ENCODE data around the gene ZNF431.
"Not testable (repeated sequence)": the region's sequence is repeated elsewhere in the genome, so short reads cannot be mapped to it uniquely, and the experiment has no call there.

ZNF431 gene

DNA sequence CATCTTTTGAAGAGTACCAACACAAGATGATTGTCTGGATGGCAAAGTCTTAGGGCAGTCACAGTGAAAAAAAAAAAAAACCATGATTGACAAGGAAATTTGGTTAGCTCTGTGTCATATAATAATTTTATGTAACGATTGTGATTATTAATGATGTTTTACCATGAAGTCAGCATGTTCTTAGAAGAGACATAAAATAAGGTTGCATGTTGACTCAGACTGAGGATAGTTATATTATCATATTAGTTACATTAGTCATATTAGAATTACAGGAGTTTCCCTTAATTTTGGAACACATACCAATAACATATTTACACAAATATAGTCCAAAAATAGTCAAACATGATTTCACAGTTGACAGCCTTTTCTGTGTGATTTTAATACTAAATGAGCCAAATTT, 5.7 kb downstream of the ZNF431 start:
- no peak for DNase-seq (ENCODE audit: low spot score)

DNA sequence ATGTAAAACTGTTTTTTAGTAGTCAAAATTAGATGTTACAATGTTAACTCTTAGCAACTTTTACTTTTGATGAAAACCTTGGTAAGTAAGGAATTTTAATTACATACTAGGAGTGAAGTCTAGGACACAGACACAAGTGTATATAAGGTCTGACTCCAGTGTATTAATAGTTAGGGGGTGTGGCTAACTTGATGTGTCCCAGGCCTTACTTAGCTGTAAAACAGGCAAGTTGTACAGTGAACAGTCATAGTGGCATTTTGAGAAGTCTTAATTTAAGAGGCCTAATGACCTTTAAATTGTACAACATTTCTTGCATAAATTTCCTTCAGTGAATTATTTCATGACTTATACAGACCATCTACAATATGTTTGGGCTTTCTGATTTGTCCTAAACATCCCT, 6.8 kb downstream of the ZNF431 start:
- DNase-seq (ENCODE audit: low spot score), result no peak

DNA sequence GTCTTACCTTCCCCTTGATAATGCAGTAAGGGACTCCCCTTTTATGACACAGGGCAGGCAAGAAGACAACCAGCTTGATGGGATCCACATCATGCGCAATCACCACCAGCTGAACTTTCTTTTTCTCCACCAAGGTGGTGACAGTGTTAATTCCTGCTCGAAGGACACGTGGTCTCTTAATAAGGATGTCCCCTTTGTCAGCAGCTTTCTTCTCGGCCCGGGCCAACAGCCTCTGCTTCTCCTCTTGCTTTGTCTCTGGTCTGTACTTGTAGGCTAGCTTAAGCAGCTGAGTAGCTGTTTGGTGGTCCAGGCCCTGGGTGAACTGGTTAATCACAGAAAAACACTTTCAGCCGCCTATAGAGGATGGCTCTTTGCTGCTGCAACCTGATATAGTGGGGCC, 8.0 kb downstream of the ZNF431 start:
- DNase-seq (ENCODE audit: low spot score), result no peak

GRCh38 chr19:21151460-21151859, 9.6 kb downstream of the ZNF431 start:
- no peak for DNase-seq (ENCODE audit: low spot score)

GRCh38 chr19:21158523-21159135, 16.8 kb downstream of the ZNF431 start:
- no peak for DNase-seq (ENCODE audit: low spot score)

GRCh38 chr19:21164541-21164940, 22.7 kb downstream of the ZNF431 start:
- no peak for DNase-seq (ENCODE audit: low spot score)

GRCh38 chr19:21166436-21166835, 24.6 kb downstream of the ZNF431 start:
- no peak for DNase-seq (ENCODE audit: low spot score)

DNA sequence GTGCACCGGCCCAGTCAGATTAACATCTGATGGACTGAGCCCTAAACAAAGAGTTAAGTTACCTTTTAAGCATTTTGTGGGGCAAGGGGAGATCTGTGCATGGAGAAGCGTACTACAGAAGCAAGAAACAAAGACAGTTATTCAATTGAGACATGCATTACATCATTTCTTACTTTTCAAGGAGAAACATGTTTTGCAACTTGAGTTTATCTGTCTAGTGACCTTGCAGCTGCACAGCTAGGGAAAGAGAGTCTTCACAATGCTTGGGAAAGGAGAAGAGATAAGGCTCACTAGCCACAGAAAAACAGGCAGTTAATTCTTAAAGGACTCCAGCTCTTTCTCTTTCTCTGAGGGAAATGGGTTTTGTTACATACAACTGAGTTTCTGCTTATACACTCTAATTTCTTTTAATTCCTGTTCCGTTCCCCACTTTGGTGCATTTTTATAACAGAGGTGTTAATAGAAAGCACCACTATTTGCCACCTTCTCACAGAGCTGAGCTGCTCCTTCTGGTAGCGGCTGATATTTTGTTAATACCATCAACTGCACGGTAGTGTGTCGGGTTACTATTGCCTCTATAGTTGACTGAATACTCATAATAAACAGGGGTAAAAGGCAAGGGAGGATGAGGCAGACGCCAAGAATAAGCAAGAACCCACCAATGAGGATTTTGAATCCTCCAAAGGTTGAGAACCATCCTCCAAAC, 55.9 kb downstream of the ZNF431 start:
- DNase-seq (ENCODE audit: low spot score), result no peak

- no peak for DNase-seq (ENCODE audit: low spot score)
These were observed 61.1 kb downstream of the ZNF431 start for GRCh38 chr19:21202865-21203494.

DNA sequence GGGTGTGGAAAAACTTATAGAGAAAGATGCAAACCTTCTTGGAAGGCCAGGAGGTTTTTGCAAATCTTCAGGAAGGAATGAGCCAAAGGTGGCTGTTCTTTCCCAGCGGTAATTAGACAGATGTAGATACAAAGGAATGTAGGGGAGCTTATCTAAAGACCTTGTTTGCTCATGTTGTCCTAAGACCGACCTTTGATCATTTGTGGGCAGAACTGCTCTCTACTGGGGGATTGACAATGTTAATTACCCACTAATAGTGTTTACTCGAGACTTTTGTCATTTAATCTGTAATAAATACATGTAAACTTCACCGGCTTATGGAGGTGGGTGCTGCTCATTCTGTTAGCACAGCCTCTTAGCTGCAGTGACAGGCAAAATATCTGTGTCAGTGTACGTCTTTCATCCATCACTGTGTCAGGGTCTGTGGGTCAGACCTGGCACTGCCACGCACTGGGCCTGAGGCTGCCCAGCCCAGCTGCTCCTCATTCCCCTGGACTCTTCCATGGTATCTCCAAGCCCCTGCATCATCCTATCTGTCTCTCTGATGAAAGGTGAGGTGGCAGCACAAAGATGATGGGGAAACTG, 68.3 kb downstream of the ZNF431 start:
- DNase-seq (ENCODE audit: low spot score), result no peak

DNA sequence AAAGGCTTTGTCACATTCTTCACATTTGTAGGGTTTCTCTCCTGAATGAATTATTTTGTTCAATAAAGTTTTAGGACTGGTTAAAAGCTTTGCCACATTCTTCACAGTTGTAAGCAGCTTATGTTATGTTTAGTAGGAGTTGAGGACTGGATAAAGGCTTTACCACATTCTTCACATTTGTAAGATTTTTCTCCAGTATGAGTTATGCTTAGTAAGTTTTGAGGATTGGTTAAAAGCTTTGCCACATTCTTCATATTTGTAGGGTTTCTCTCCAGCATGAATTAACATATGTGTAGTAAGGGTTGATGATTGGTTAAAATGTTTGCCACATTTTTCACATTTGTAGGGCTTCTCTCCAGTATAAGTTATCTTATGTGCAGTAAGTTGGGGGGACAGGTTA, 79.9 kb downstream of the ZNF431 start:
- no peak for DNase-seq (ENCODE audit: low spot score)

DNA sequence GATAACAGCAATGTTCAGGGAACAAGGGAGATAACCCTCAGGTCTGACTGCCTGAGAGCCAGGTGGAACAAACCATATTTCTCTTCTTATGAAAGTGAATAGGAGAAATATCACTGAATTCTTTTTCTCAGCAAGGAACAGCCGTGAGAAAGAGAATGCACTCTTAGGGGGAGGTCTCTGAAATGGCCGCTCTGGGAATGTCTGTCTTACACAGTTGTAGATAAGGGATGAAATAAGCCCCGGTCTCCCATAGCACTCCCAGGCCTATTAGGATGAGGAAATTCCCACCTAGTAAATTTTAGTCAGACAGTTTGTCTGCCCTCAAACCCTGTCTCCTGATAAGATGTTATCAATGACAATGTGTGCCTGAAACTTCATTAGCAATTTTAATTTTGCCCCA, 88.1 kb downstream of the ZNF431 start:
- DNase-seq (ENCODE audit: low spot score), result not testable (repeated sequence)

GRCh38 chr19:21233691-21234090, 91.9 kb downstream of the ZNF431 start:
- no peak for DNase-seq (ENCODE audit: low spot score)

DNA sequence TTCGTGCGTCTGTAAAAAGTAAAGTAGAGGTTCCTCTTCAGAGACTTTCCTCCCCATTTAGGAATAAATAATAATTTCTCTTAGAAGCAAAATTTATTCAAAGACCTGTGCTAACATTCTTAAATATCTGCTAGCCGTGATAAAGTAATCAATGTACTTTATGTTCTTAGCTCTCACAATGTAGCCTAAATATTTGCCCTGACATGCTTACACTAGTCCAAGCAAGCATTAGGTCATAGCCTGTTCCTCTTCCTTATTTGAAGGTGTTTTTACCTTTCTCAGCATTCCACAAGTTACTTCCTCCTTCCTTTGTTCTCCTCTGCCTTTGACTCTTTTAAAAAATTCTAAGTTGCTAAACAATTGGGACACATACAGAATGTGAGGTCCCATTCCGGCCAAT, 94.9 kb downstream of the ZNF431 start:
- DNase-seq (ENCODE audit: low spot score), result not testable (repeated sequence)

- no peak for DNase-seq (ENCODE audit: low spot score)
These were observed 96.8 kb downstream of the ZNF431 start for GRCh38 chr19:21238670-21239069.

All from kidney capillary endothelial cell (primary cell).